ENCODE data around the gene MOSPD3. TPM values are rescaled to one million over a fixed set of nuclear protein-coding genes. Genes with fewer than 3 reads are reported as not detected.

MOSPD3 gene
- total and polyA plus RNA-seq, 2 of the 13 experiments (the other 11 are each of a cell fraction or from before 2014, with no cell fraction given): 7.6 to 8.8 TPM

- Histone ChIP-seq H3K79me2 (ENCODE audit: insufficient read depth, low read length) (no peaks in the 10 kb centered on the region), H3K36me3 (replicated peaks in 1 of 2; ENCODE audit: control insufficient read depth in 1 of 2, insufficient read depth in 2 of 2, low read length in 2 of 2) (peaks cover 0 to 4% of the 10 kb centered on the region in 2 experiments; a peak in 1 of 5 replicates), H3K27ac (ENCODE audit: extremely low read length, insufficient read depth, low read length) (no peak overlapping the region), H3K4me3 (replicated peaks in 1 of 3; ENCODE audit: insufficient read depth in 1 of 3, low read depth in 2 of 3, low read length in 3 of 3) (no peak overlapping the region), H3K4me2 (ENCODE audit: low read depth, low read length) (no peak overlapping the region), H3K9me3 (ENCODE audit: low read length) (no peaks in the 10 kb centered on the region), H3K4me1 (ENCODE audit: insufficient read depth, low read length) (peaks cover 21% of the 10 kb centered on the region), H3K9ac (ENCODE audit: insufficient read depth, low read depth, low read length) (no peak overlapping the region), H2AFZ (ENCODE audit: low read length) (no peak overlapping the region), H4K20me1 (ENCODE audit: insufficient read depth, low read length) (no peaks in the 10 kb centered on the region), H3K27me3 (ENCODE audit: control insufficient read depth in 1 of 2, insufficient read depth in 2 of 2, low read length in 2 of 2) (no peaks in the 10 kb centered on the region)
- ATAC-seq (no peak), DNase-seq (ENCODE audit: low spot score) (no peak), FAIRE-seq (no peak)
- intact Hi-C loops (cut with micrococcal nuclease; ENCODE audit: unreplicated experiment): no loop called here
- ChIA-PET POLR2A (interaction anchor here (1.0 to 2.7 kb wide), 6 partner anchors 8 to 61 kb away, joined by 3 to 20 read pairs (median 4); partner anchors contain the start of genes FBXO24, LRCH4 and MOSPD3), CTCF (ENCODE audit: low intra/inter-chr PET ratio, low total read pairs) (no interaction called here)
- TF ChIP-seq MTA1 (CRISPR knock-in tag; IDR thresholded peaks at IDR 0.05; ENCODE audit: borderline replicate concordance): peak; percentile 13; the same call in 1 of the 2 replicates
- no peak for TF ChIP-seq ZNF318 (CRISPR knock-in tag; IDR thresholded peaks at IDR 0.05)
- TF ChIP-seq AGO2 (optimal IDR thresholded peaks at IDR 0.05; ENCODE audit: low read depth, low read length): peak; percentile 69
- TF ChIP-seq CBFB (CRISPR knock-in tag; IDR thresholded peaks at IDR 0.05): no peak
- no peak for TF ChIP-seq ATM (IDR thresholded peaks at IDR 0.05; ENCODE audit: borderline replicate concordance)
- no peak for TF ChIP-seq ZBTB21 (CRISPR knock-in tag; IDR thresholded peaks at IDR 0.05)
- no peak for TF ChIP-seq ZNF205 (CRISPR knock-in tag; IDR thresholded peaks at IDR 0.05)
- TF ChIP-seq POLR2A (IDR thresholded peaks at IDR 0.05; ENCODE audit: insufficient read depth in 1 of 2, low read depth in 2 of 2, low read length in 2 of 2): 0 out of 4 replicates have a peak, but pooled peaks of 1 of the 2 experiments have one; percentile 19
- no peak for TF ChIP-seq ZC3H13 (CRISPR knock-in tag; IDR thresholded peaks at IDR 0.05)
- BruUV-seq (replicated peaks): TSS peak; percentile 41
- in situ Hi-C loops (cut with HindIII; ENCODE audit: extremely low pct_ligation_motif_present, low pct_unique_long_range_greater_than_20kb): no loop called here
- 97% methylated on average over 20 of the region's 23 CpGs for WGBS (ENCODE audit: low lambda C conversion rate)
These were observed 8.5 kb downstream of the MOSPD3 start for GRCh38 chr7:100620804-100621203.
